HCT116 (cell line): ENCODE data around the gene SLCO2B1. TPM values are rescaled to one million over a fixed set of nuclear protein-coding genes. Genes with fewer than 3 reads are reported as not detected.

Source experiments
- ATAC-seq: fragments of 200-7000 bp; cut with Tn5 transposase; 2 replicates; pipeline ENCODE4 v1.9.1; 2020; ENCODE audit warnings: mild to moderate bottlenecking, moderate library complexity
- BruUV-seq: library from RNA; stranded (reverse); fragments of 400-500 nt; replicated peaks from 2 replicates; lab custom pipeline; 2021; lab: Mats Ljungman, UMichigan
- CTCF ChIA-PET: fragments of 300-600 bp; sonication (Branson Sonifier 250); formaldehyde crosslinking; loops from one replicate; lab custom pipeline; 2021; ENCODE audit warnings: antibody characterized with exemption; lab: Charles Lee
- POLR2A ChIA-PET: fragments of 300-600, 350-600 bp; sonication (Branson Sonifier 250); formaldehyde crosslinking; loops from one replicate; lab custom pipeline; 2021; ENCODE audit warnings: antibody characterized with exemption; lab: Charles Lee
- RAD21 ChIA-PET, 2 experiments: fragments of 300-600 bp; sonication (Branson Sonifier 250); formaldehyde crosslinking; loops; one replicate each; lab custom pipeline; 2023; ENCODE audit warnings: low total read pairs in 2 of 2; ENCODE audit not compliant: uncharacterized antibody in 2 of 2, unreplicated experiment in 2 of 2, low non-redundant PET in 1 of 2; lab: Charles Lee
- DNase-seq: peaks from one replicate; pipeline ENCODE4 v3.0.0-alpha.2; 2010; ENCODE audit warnings: low read depth, low spot score
- H2AFZ ChIP-seq: fragments of 200-600 bp; shearing (Covaris generic), sonication (generic); 2 replicates; pipeline ENCODE4 v1.6.1; 2017; ENCODE audit warnings: low read depth, mixed run types, mixed read lengths, antibody characterized with exemption, low read length; ENCODE audit not compliant: poor library complexity, severe bottlenecking
- H3K27ac ChIP-seq: 2 replicates; pipeline ENCODE4 v1.5.1; 2012; ENCODE audit warnings: low read depth, low read length
- H3K27me3 ChIP-seq: fragments of 200-600 bp; sonication (generic); 2 replicates; pipeline ENCODE4 v1.6.1; 2016; ENCODE audit warnings: mixed run types, low read length, mixed read lengths; ENCODE audit not compliant: insufficient read depth
- H3K36me3 ChIP-seq, 2 experiments: fragments of 200-500 bp in 1 of 2; fragments of 200-600 bp in 1 of 2; sonication (Bioruptor generic) in 1 of 2; sonication (generic) in 1 of 2; 2 replicates each; pipeline versions ENCODE4 v1.5.1 to v1.6.1; 2014 to 2016; ENCODE audit warnings: low read length in 2 of 2, inconsistent platforms in 1 of 2, mixed read lengths in 1 of 2, mixed run types in 1 of 2; ENCODE audit not compliant: insufficient read depth in 2 of 2, control insufficient read depth in 1 of 2
- H3K4me1 ChIP-seq, 2 experiments: fragments of 200-600 bp in 1 of 2; sonication (generic) in 1 of 2; 2 replicates each; pipeline versions ENCODE4 v1.5.1 to v1.6.1; 2012 to 2017; ENCODE audit warnings: low read length in 2 of 2, inconsistent platforms in 1 of 2, mild to moderate bottlenecking in 1 of 2, mixed read lengths in 1 of 2, mixed run types in 1 of 2, moderate library complexity in 1 of 2; ENCODE audit not compliant: insufficient read depth in 2 of 2, control insufficient read depth in 1 of 2
- H3K4me2 ChIP-seq: fragments of 200-600 bp; sonication (generic); 2 replicates; pipeline ENCODE4 v1.6.1; 2017; ENCODE audit warnings: mixed run types, low read length, mixed read lengths
- H3K4me3 ChIP-seq, 2 experiments: fragments of 200-600 bp in 1 of 2; sonication (generic) in 1 of 2; replicated peaks in 1 of 2; 2 replicates each; pipeline ENCODE4 v1.5.1; 2011 to 2016; ENCODE audit warnings: low read length in 2 of 2, control low read depth in 1 of 2, low read depth in 1 of 2, mild to moderate bottlenecking in 1 of 2, mixed read lengths in 1 of 2, mixed run types in 1 of 2
- H3K79me2 ChIP-seq: fragments of 200-600 bp; sonication (generic); 2 replicates; pipeline ENCODE4 v1.6.1; 2017; ENCODE audit warnings: mild to moderate bottlenecking, mixed run types, low read length, moderate library complexity, mixed read lengths; ENCODE audit not compliant: insufficient read depth
- H3K9ac ChIP-seq: fragments of 200-600 bp; sonication (generic); 2 replicates; pipeline ENCODE4 v1.6.1; 2016; ENCODE audit warnings: low read length, mixed read lengths
- H3K9me2 ChIP-seq: fragments of 200-600 bp; sonication (generic), shearing (Covaris generic); 2 replicates; pipeline ENCODE4 v1.6.1; 2017; ENCODE audit warnings: mixed run types, mild to moderate bottlenecking, moderate library complexity; ENCODE audit not compliant: insufficient read depth
- H3K9me3 ChIP-seq, 2 experiments: fragments of 200-500 bp in 1 of 2; fragments of 200-600 bp in 1 of 2; sonication (Bioruptor generic) in 1 of 2; sonication (generic) in 1 of 2; 2 replicates each; pipeline ENCODE4 v1.6.1; 2014 to 2017; ENCODE audit warnings: low read length in 2 of 2, mixed read lengths in 2 of 2, inconsistent platforms in 1 of 2, low read depth in 1 of 2, mild to moderate bottlenecking in 1 of 2, mixed run types in 1 of 2, moderate library complexity in 1 of 2; ENCODE audit not compliant: control insufficient read depth in 1 of 2, insufficient read depth in 1 of 2
- H4K20me1 ChIP-seq: fragments of 200-600 bp; sonication (generic), shearing (Covaris generic); 2 replicates; pipeline ENCODE4 v1.6.1; 2017; ENCODE audit warnings: mixed run types, mild to moderate bottlenecking, moderate library complexity; ENCODE audit not compliant: insufficient read depth
- ATF3 ChIP-seq: IDR thresholded peaks from 2 replicates; pipeline ENCODE4 v1.6.1; 2012
- CEBPB ChIP-seq: IDR thresholded peaks from 2 replicates; pipeline ENCODE4 v1.6.1; 2012; ENCODE audit warnings: low read depth
- CTCF ChIP-seq, 3 experiments: fragments of 200-600 bp in 1 of 3; sonication (generic) in 1 of 3; IDR thresholded peaks in 2 of 3; conservative IDR thresholded peaks in 1 of 3; 2 replicates each; pipeline ENCODE4 v1.5.1; 2012 to 2017; ENCODE audit warnings: low read depth in 2 of 3, low read length in 2 of 3, antibody characterized with exemption in 1 of 3, borderline replicate concordance in 1 of 3, control low read depth in 1 of 3, mild to moderate bottlenecking in 1 of 3, mixed read lengths in 1 of 3, mixed run types in 1 of 3, moderate library complexity in 1 of 3; ENCODE audit not compliant: insufficient read depth in 1 of 3
- EGR1 ChIP-seq: IDR thresholded peaks from 2 replicates; pipeline ENCODE4 v1.6.1; 2012; ENCODE audit warnings: low read depth
- POLR2A ChIP-seq: IDR thresholded peaks from 2 replicates; pipeline ENCODE4 v1.7.0; 2011; ENCODE audit warnings: borderline replicate concordance; ENCODE audit not compliant: insufficient read depth, insufficient read length; ENCODE audit errors: extremely low read depth
- POLR2AphosphoS5 ChIP-seq: IDR thresholded peaks from 2 replicates; pipeline ENCODE4 v1.6.1; 2011; ENCODE audit warnings: mild to moderate bottlenecking, low read depth, low read length, moderate library complexity
- SIN3A ChIP-seq: IDR thresholded peaks from 2 replicates; pipeline ENCODE4 v1.6.1; 2012; ENCODE audit warnings: low read depth
- TCF7L2 ChIP-seq: IDR thresholded peaks from 2 replicates; pipeline ENCODE4 v1.7.0; 2011; ENCODE audit warnings: borderline replicate concordance, inconsistent platforms; ENCODE audit not compliant: insufficient read depth, insufficient read length; ENCODE audit errors: extremely low read depth
- YY1 ChIP-seq: IDR thresholded peaks from 2 replicates; pipeline ENCODE4 v1.6.1; 2011; ENCODE audit warnings: low read length, low read depth, moderate library complexity, mild to moderate bottlenecking; ENCODE audit not compliant: insufficient replicate concordance; ENCODE audit errors: extremely low read depth
- ZFX ChIP-seq: fragments of 450-650 bp; IDR thresholded peaks from 2 replicates; pipeline ENCODE4 v1.6.1; 2017
- ZNF274 ChIP-seq: fragments of 200-500 bp; sonication (Bioruptor generic); IDR thresholded peaks from 2 replicates; pipeline ENCODE4 v1.6.1; 2014; ENCODE audit warnings: mild to moderate bottlenecking, low read depth, low read length, inconsistent platforms
- intact Hi-C: fragments of 100-400 bp; cut with micrococcal nuclease; formaldehyde crosslinking; loops from 2 replicates; pipeline ENCODE4 v1.10.0; 2022
- total RNA-seq: library from RNA; stranded (reverse); gene quantifications from one replicate; pipeline ENCODE4 v1.2.1, GENCODE V29; 2021; ENCODE audit not compliant: unreplicated experiment

Gene SLCO2B1
- total RNA-seq, 1 experiment from 2014 or later = 0.81 TPM

- Histone ChIP-seq H2AFZ (no peak overlapping the region), H3K4me1 (no peaks in the 10 kb centered on the region), H4K20me1 (no peaks in the 10 kb centered on the region), H3K9me3 (no peaks in the 10 kb centered on the region), H3K27ac (no peak overlapping the region), H3K79me2 (no peaks in the 10 kb centered on the region), H3K9me2 (no peaks in the 10 kb centered on the region), H3K9ac (no peak overlapping the region), H3K4me2 (no peak overlapping the region), H3K36me3 (no peaks in the 10 kb centered on the region), H3K27me3 (peaks cover 4% of the 10 kb centered on the region; the same call in 1 of the 2 replicates), H3K4me3 (no peak overlapping the region)
- ATAC-seq = no peak
- intact Hi-C loops = no loop called here
- ChIA-PET POLR2A (no interaction called here), CTCF (interaction anchor here (2.3 kb wide), 1 partner anchor 12 kb away, joined by 10 read pairs; no protein-coding TSS in a partner anchor), RAD21 (no interaction called here)
- BruUV-seq = no TSS peak
- DNase-seq = no peak
- TF ChIP-seq YY1 (no peak), CTCF (IDR thresholded peaks at IDR 0.05 in 2 of 3, conservative IDR thresholded peaks at IDR 0.05 in 1 of 3; ENCODE audit: borderline replicate concordance in 1 of 3, insufficient read depth in 1 of 3, low read depth in 2 of 3, low read length in 2 of 3) (no peak), ATF3 (no peak), ZFX (no peak), ZNF274 (no peak), POLR2AphosphoS5 (no peak), EGR1 (no peak), TCF7L2 (no peak), POLR2A (no peak), CEBPB (no peak), SIN3A (no peak)
Measured at GRCh38 chr11:75152651-75153427, 1.9 kb downstream of the SLCO2B1 start.
